Peyer's patch (tissue), 4 donors: ENCODE data around the gene KIDINS220. TPM values are rescaled to one million over a fixed set of nuclear protein-coding genes. Genes with fewer than 3 reads are reported as not detected.

ENCODE experiments used
- DNase-seq, 3 donors: peaks; one replicate each; pipeline ENCODE4 v3.0.0-alpha.2; 2017 to 2019
- H3K27ac ChIP-seq, 4 donors: fragments of 200-600 bp; sonication (generic); one replicate each; pipeline ENCODE4 v1.5.1; 2016 to 2019
- H3K27me3 ChIP-seq, 2 donors: fragments of 200-600 bp; sonication (generic); one replicate each; pipeline ENCODE4 v1.5.1; 2019
- H3K36me3 ChIP-seq, 3 donors: fragments of 200-600 bp; sonication (generic); one replicate each; pipeline ENCODE4 v1.5.1; 2016 to 2019
- H3K4me1 ChIP-seq, 4 donors: fragments of 200-600 bp; sonication (generic); one replicate each; pipeline ENCODE4 v1.5.1; 2016 to 2019
- H3K4me3 ChIP-seq, 4 donors: fragments of 200-600 bp; sonication (generic); 1 replicate in 3 of 4; 2 replicates in 1 of 4; pipeline ENCODE4 v1.5.1; 2016 to 2019; ENCODE audit warnings: mild to moderate bottlenecking in 1 of 4
- H3K9me3 ChIP-seq, 4 donors: fragments of 200-600 bp; sonication (generic); one replicate each; pipeline ENCODE4 v1.5.1; 2016 to 2019; ENCODE audit warnings: mild to moderate bottlenecking in 1 of 4
- POLR2A ChIP-seq, 2 donors: fragments of 450-650 bp; IDR thresholded peaks; one replicate each; pipeline ENCODE4 v1.5.1; 2017; ENCODE audit warnings: antibody characterized with exemption in 2 of 2, mild to moderate bottlenecking in 2 of 2, moderate library complexity in 2 of 2
- total RNA-seq, 4 donors: library from RNA; depleted of rRNA; stranded (reverse); fragments of >200 nt; gene quantifications; one replicate each; pipeline ENCODE4 v1.1.0, GENCODE V29; 2016
- TF ChIP-seq, protein P1 (sequence below), 6 experiments: fragments of 450-650 bp in 4 of 6; fragments of 200-600 bp in 2 of 6; sonication (generic) in 1 of 6; IDR thresholded peaks; one replicate each; pipeline ENCODE4 v1.5.1; 2017 to 2019; ENCODE audit warnings: antibody characterized with exemption in 6 of 6, mild to moderate bottlenecking in 3 of 6, moderate library complexity in 1 of 6

KIDINS220 gene
- total RNA-seq, 4 donors from 2014 or later, result 57.8 to 88.3 (median 70.4) TPM

DNA sequence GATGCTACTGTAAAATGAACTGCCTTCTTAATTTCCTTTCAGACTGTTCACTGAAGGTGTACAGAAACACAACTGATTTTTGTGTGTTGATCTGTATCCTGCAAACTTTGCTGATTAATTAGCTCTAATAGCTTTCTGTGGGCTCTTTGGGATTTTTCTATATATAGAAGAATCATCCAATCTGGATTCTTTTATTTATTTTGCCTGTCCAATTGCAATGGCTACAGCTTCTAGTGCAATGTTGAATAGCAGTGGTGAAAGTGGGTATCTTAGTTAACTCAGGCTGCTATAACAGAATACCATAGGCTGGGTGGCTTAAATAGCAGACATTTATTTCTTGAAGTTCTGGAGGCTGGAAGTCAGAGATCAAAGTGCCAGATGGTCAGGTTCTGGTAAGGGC, 81.2 kb downstream of the KIDINS220 start:
- DNase-seq, result no peak
- Histone ChIP-seq H3K4me3 (no peak overlapping the region), H3K4me1 (no peaks in the 10 kb centered on the region), H3K27ac (no peak overlapping the region), H3K27me3 (no peaks in the 10 kb centered on the region), H3K36me3 (peaks cover 0 to 10% (median 0%) of the 10 kb centered on the region in 3 donors), H3K9me3 (peaks cover 0 to 4% (median 0%) of the 10 kb centered on the region in 4 donors)
- TF ChIP-seq, protein P1, sequence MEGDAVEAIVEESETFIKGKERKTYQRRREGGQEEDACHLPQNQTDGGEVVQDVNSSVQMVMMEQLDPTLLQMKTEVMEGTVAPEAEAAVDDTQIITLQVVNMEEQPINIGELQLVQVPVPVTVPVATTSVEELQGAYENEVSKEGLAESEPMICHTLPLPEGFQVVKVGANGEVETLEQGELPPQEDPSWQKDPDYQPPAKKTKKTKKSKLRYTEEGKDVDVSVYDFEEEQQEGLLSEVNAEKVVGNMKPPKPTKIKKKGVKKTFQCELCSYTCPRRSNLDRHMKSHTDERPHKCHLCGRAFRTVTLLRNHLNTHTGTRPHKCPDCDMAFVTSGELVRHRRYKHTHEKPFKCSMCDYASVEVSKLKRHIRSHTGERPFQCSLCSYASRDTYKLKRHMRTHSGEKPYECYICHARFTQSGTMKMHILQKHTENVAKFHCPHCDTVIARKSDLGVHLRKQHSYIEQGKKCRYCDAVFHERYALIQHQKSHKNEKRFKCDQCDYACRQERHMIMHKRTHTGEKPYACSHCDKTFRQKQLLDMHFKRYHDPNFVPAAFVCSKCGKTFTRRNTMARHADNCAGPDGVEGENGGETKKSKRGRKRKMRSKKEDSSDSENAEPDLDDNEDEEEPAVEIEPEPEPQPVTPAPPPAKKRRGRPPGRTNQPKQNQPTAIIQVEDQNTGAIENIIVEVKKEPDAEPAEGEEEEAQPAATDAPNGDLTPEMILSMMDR (IDR thresholded peaks at IDR 0.05), result no peak
- TF ChIP-seq POLR2A (IDR thresholded peaks at IDR 0.05), result no peak

DNA sequence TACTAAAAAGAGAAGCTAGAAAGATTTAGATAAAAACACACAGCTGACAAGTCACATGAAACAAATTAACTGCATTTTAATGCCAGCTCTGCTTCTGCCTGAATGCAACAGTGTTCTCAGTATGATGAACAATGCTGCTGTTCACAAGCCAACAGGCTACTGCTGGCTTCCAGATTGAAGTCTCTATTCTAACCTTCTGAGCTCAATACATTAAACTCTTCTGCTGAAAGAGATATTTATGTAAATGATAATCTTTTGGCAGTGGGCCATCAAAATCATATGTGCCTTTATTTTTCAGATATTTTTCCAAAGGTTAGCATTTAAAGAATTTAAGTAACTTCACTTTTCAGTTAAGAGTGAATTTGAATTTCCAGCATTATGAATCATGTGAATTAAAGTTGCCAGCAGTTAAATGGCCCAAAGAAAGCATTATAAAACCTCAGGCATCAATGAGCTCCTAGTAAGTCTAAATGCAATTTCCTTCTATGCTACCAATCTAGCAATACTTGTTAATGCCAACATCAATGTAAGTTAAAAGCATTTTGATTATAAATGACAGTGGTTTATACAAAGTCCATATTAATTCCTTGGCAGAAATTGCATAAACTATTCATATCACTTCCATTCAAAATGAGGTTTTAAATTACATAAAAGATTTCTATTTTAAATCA, 83.2 kb downstream of the KIDINS220 start:
- H3K36me3 ChIP-seq, result peaks cover 0 to 10% (median 0%) of the 10 kb centered on the region in 3 donors
- no peak overlapping the region for H3K4me3 ChIP-seq
- H3K9me3 ChIP-seq, result peaks cover 0 to 4% (median 0%) of the 10 kb centered on the region in 4 donors
- H3K4me1 ChIP-seq, result no peaks in the 10 kb centered on the region
- H3K27ac ChIP-seq, result no peak overlapping the region
- no peak for DNase-seq
- TF ChIP-seq POLR2A (IDR thresholded peaks at IDR 0.05), result no peak
- TF ChIP-seq, protein P1 (IDR thresholded peaks at IDR 0.05), result no peak
- H3K27me3 ChIP-seq, result no peaks in the 10 kb centered on the region

DNA sequence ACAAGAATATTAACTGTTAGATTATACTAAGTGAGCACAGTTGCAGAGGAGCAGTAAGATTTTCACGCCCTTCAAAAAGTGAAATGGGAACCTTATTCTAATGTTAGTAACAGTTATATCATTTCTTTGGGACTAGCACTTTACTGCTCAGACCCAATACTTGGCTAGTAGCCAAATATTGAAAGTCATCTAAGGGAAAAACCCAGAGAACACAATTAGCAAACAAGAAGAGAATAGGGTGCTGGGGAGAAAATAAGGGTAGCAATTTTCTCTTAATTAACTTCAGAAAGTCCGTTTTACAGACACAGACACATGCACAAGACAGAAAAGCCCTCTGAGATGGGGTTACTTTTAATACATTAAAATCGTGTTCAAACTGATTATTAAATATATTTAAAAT, 83.8 kb downstream of the KIDINS220 start:
- no peak overlapping the region for H3K27ac ChIP-seq
- DNase-seq, result no peak
- H3K4me1 ChIP-seq, result no peaks in the 10 kb centered on the region
- peaks cover 0 to 10% (median 0%) of the 10 kb centered on the region in 3 donors for H3K36me3 ChIP-seq
- no peak overlapping the region for H3K4me3 ChIP-seq
- TF ChIP-seq, protein P1 (IDR thresholded peaks at IDR 0.05), result no peak
- H3K27me3 ChIP-seq, result no peaks in the 10 kb centered on the region
- peaks cover 0 to 4% (median 0%) of the 10 kb centered on the region in 4 donors for H3K9me3 ChIP-seq

DNA sequence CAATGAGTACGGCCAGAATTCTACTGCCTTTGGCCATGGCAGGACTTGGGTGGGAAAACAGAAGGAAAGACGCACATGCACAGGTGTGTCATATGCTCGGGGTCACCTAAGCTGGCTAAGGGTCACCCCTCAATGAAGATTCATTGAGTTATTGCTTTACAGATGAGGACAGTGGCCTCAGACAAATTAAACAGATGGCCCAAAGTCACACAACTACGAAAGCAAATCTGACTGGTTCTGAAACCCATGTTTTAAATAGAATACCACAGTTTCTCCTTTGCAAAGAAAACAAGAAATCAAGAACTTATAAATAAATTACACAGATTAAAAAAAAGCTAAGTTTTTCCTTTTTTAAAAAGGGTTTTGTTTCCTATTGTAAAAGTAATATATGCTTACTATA, 85.0 kb downstream of the KIDINS220 start:
- Histone ChIP-seq H3K9me3 (peaks cover 0 to 4% (median 0%) of the 10 kb centered on the region in 4 donors), H3K27me3 (no peaks in the 10 kb centered on the region), H3K4me1 (no peaks in the 10 kb centered on the region), H3K27ac (no peak overlapping the region), H3K4me3 (no peak overlapping the region), H3K36me3 (peaks cover 0 to 18% (median 0%) of the 10 kb centered on the region in 3 donors)
- no peak for DNase-seq
- TF ChIP-seq, protein P1 (IDR thresholded peaks at IDR 0.05), result no peak
- TF ChIP-seq POLR2A (IDR thresholded peaks at IDR 0.05), result no peak

DNA sequence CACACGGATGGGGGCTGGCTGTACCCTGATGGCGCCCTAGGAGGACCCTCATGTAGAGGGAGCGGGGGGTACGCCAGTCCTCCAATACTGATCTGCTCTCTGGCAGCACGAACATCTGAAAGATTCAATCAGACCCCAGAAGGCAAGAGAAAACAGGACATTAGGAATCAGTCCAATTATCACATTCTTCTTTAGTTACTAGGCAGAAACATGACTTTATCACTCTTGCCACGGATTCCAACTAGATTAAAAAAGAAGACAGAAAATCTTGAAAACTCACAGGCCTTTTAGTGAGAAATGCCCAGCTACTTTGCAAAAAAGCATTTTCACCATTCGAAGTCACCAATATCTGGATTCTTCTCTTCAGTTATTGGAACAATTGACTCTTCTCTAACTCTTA, 87.2 kb downstream of the KIDINS220 start:
- no peaks in the 10 kb centered on the region for H3K4me1 ChIP-seq
- H3K27ac ChIP-seq, result no peak overlapping the region
- H3K4me3 ChIP-seq, result no peak overlapping the region
- DNase-seq, result no peak
- peaks cover 0 to 19% (median 0%) of the 10 kb centered on the region in 3 donors for H3K36me3 ChIP-seq
- H3K27me3 ChIP-seq, result no peaks in the 10 kb centered on the region
- TF ChIP-seq, protein P1 (IDR thresholded peaks at IDR 0.05), result no peak
- no peak for TF ChIP-seq POLR2A (IDR thresholded peaks at IDR 0.05)
- no peaks in the 10 kb centered on the region for H3K9me3 ChIP-seq
